CD14-positive monocyte (primary cell): ENCODE data around the gene LCLAT1. TPM values are rescaled to one million over a fixed set of nuclear protein-coding genes. Genes with fewer than 3 reads are reported as not detected.

Experiments
- DNase-seq, 3 donors: peaks; one replicate each; pipeline ENCODE4 v3.0.0-alpha.2; 2011 to 2022
- H2AFZ ChIP-seq: 2 replicates; pipeline ENCODE4 v1.6.0; 2012; ENCODE audit warnings: mild to moderate bottlenecking, low read depth, low read length, inconsistent platforms; ENCODE audit not compliant: insufficient read depth, poor library complexity, severe bottlenecking
- H3K27ac ChIP-seq, 2 donors: 1 replicate in 1 of 2; 2 replicates in 1 of 2; pipeline ENCODE4 v1.5.1; 2012 to 2013; ENCODE audit warnings: low read length in 2 of 2, control low read depth in 1 of 2, inconsistent platforms in 1 of 2, low read depth in 1 of 2, mild to moderate bottlenecking in 1 of 2
- H3K27me3 ChIP-seq, 2 donors: one replicate each; pipeline versions ENCODE4 v1.6.0 to v1.6.1; 2011 to 2013; ENCODE audit warnings: low read length in 2 of 2; ENCODE audit not compliant: control insufficient read depth in 2 of 2, insufficient read depth in 2 of 2
- H3K36me3 ChIP-seq, 2 donors: replicated peaks in 1 of 2; 1 replicate in 1 of 2; 2 replicates in 1 of 2; pipeline versions ENCODE4 v1.5.1 to v1.6.1; 2012 to 2013; ENCODE audit warnings: low read length in 2 of 2, control low read depth in 1 of 2, inconsistent platforms in 1 of 2, mild to moderate bottlenecking in 1 of 2; ENCODE audit not compliant: insufficient read depth in 2 of 2, control insufficient read depth in 1 of 2
- H3K4me1 ChIP-seq, 2 donors: 1 replicate in 1 of 2; 2 replicates in 1 of 2; pipeline versions ENCODE4 v1.5.1 to v1.6.1; 2012 to 2013; ENCODE audit warnings: low read length in 2 of 2, control low read depth in 1 of 2, inconsistent platforms in 1 of 2, mild to moderate bottlenecking in 1 of 2, moderate library complexity in 1 of 2; ENCODE audit not compliant: insufficient read depth in 2 of 2, control insufficient read depth in 1 of 2
- H3K4me2 ChIP-seq: replicated peaks from 2 replicates; pipeline ENCODE3; 2012; ENCODE audit warnings: low read length, moderate library complexity, mild to moderate bottlenecking; ENCODE audit not compliant: poor library complexity, severe bottlenecking; ENCODE audit errors: extremely low read depth
- H3K4me3 ChIP-seq, 3 experiments: fragments of 200-600 bp in 1 of 3; sonication (generic) in 1 of 3; replicated peaks in 1 of 3; 1 replicate in 2 of 3; 2 replicates in 1 of 3; pipeline ENCODE4 v1.5.1; 2011 to 2013; ENCODE audit warnings: low read length in 3 of 3, mild to moderate bottlenecking in 3 of 3, control low read depth in 2 of 3, low read depth in 2 of 3, inconsistent platforms in 1 of 3, moderate library complexity in 1 of 3
- H3K79me2 ChIP-seq: 2 replicates; pipeline ENCODE4 v1.6.0; 2012; ENCODE audit warnings: mild to moderate bottlenecking, control low read depth, inconsistent platforms, low read length, moderate library complexity; ENCODE audit not compliant: insufficient read depth
- H3K9ac ChIP-seq: 2 replicates; pipeline ENCODE4 v1.6.0; 2017; ENCODE audit warnings: low read length, mild to moderate bottlenecking; ENCODE audit not compliant: insufficient read depth, poor library complexity, severe bottlenecking
- H3K9me3 ChIP-seq, 2 donors: replicated peaks in 1 of 2; 1 replicate in 1 of 2; 2 replicates in 1 of 2; pipeline versions ENCODE4 v1.5.1 to v1.6.1; 2012 to 2013; ENCODE audit warnings: low read length in 2 of 2, control low read depth in 1 of 2; ENCODE audit not compliant: control insufficient read depth in 1 of 2, insufficient read depth in 1 of 2
- H4K20me1 ChIP-seq: 2 replicates; pipeline ENCODE4 v1.6.0; 2012; ENCODE audit warnings: mild to moderate bottlenecking, low read length, control low read depth, moderate library complexity; ENCODE audit not compliant: insufficient read depth
- H3K27ac Mint-ChIP-seq, 7 donors: one replicate each; pipeline ENCODE4 v1.8.0; 2020; ENCODE audit warnings: mild to moderate bottlenecking in 7 of 7, mixed read lengths in 7 of 7, moderate library complexity in 6 of 7, inconsistent platforms in 2 of 7
- H3K27me3 Mint-ChIP-seq, 3 donors: one replicate each; pipeline ENCODE4 v1.8.0; 2021 to 2022; ENCODE audit warnings: low read depth in 3 of 3, mild to moderate bottlenecking in 3 of 3, mixed read lengths in 3 of 3, moderate library complexity in 3 of 3, inconsistent platforms in 1 of 3
- H3K36me3 Mint-ChIP-seq, 2 donors: one replicate each; pipeline ENCODE4 v1.8.0; 2020; ENCODE audit warnings: mixed read lengths in 2 of 2, inconsistent platforms in 1 of 2, mild to moderate bottlenecking in 1 of 2
- H3K4me1 Mint-ChIP-seq: one replicate; pipeline ENCODE4 v1.8.0; 2020; ENCODE audit warnings: mild to moderate bottlenecking, mixed read lengths
- H3K4me3 Mint-ChIP-seq, 2 donors: one replicate each; pipeline ENCODE4 v1.8.0; 2020; ENCODE audit warnings: mild to moderate bottlenecking in 2 of 2, mixed read lengths in 2 of 2, moderate library complexity in 1 of 2
- H3K9me3 Mint-ChIP-seq, 7 donors: one replicate each; pipeline ENCODE4 v1.8.0; 2020 to 2022; ENCODE audit warnings: mixed read lengths in 7 of 7, mild to moderate bottlenecking in 6 of 7, moderate library complexity in 6 of 7, inconsistent platforms in 2 of 7
- CTCF ChIP-seq: fragments of 200-600 bp; IDR thresholded peaks from one replicate; pipeline ENCODE4 v1.8.0; 2022; ENCODE audit warnings: antibody characterized with exemption, mild to moderate bottlenecking
- WGBS: methylation state at CpG from one replicate; pipeline ENCODE4 v1.1.5; 2013; ENCODE audit warnings: missing lambda C conversion rate; ENCODE audit not compliant: insufficient coverage; 5-methylcytosine and 5-hydroxymethylcytosine counted together
- intact Hi-C, 2 donors: fragments of 100-400 bp; cut with micrococcal nuclease; formaldehyde crosslinking; loops; one replicate each; pipeline versions ENCODE4 v1.15.0 to v1.15.1; 2023
- polyA plus RNA-seq, 3 donors: library from polyadenylated mRNA; depleted of rRNA in 1 of 3; unstranded in 2 of 3; stranded (reverse) in 1 of 3; fragments of 300-500 nt in 2 of 3; fragments of >200 nt in 1 of 3; fragmentation: Illumina TruSeq in 2 of 3; gene quantifications; 1 replicate in 2 of 3; 2 replicates in 1 of 3; pipeline ENCODE4 v1.2.3, GENCODE V29; 2012 to 2021

Gene LCLAT1
- polyA plus RNA-seq, 3 donors = 1.2 to 5.7 (median 1.3) TPM

- WGBS = no CpG with 5 or more reads among the region's 2 CpGs
- Histone ChIP-seq H3K27ac (no peak overlapping the region), H3K4me3 (no peak overlapping the region), H3K36me3 (no peaks in the 10 kb centered on the region), H3K4me1 (no peaks in the 10 kb centered on the region), H3K79me2 (no peaks in the 10 kb centered on the region), H3K9ac (no peak overlapping the region), H3K4me2 (no peak overlapping the region), H3K9me3 (no peaks in the 10 kb centered on the region), H2AFZ (no peak overlapping the region), H3K27me3 (no peaks in the 10 kb centered on the region), H4K20me1 (no peaks in the 10 kb centered on the region)
- H3K27ac Mint-ChIP-seq = no peak overlapping the region
- H3K9me3 Mint-ChIP-seq = peaks cover 0 to 12% (median 4%) of the 10 kb centered on the region in 7 donors
- no peak for DNase-seq
- no peaks in the 10 kb centered on the region for H3K27me3 Mint-ChIP-seq
- no peaks in the 10 kb centered on the region for H3K4me1 Mint-ChIP-seq
- intact Hi-C loops = no loop called here
- peaks cover 4 to 7% of the 10 kb centered on the region in 2 donors for H3K36me3 Mint-ChIP-seq
- no peak overlapping the region for H3K4me3 Mint-ChIP-seq
- no peak for TF ChIP-seq CTCF
These were observed 16.5 kb downstream of the LCLAT1 start for GRCh38 chr2:30463535-30463934.

GRCh38 chr2:30464544-30465170 lies 17.6 kb downstream of the LCLAT1 start:
- Histone ChIP-seq H3K9me3 (no peaks in the 10 kb centered on the region), H3K36me3 (no peaks in the 10 kb centered on the region), H3K27me3 (no peaks in the 10 kb centered on the region), H3K79me2 (peaks cover 8% of the 10 kb centered on the region), H3K4me2 (no peak overlapping the region), H3K27ac (no peak overlapping the region), H2AFZ (no peak overlapping the region), H4K20me1 (no peaks in the 10 kb centered on the region), H3K4me3 (no peak overlapping the region), H3K9ac (no peak overlapping the region), H3K4me1 (no peaks in the 10 kb centered on the region)
- no peak for TF ChIP-seq CTCF
- H3K27me3 Mint-ChIP-seq = no peaks in the 10 kb centered on the region
- H3K36me3 Mint-ChIP-seq = peaks cover 4 to 7% of the 10 kb centered on the region in 2 donors
- WGBS = 70% methylated on average over 1 of the region's 4 CpGs
- no peak overlapping the region for H3K27ac Mint-ChIP-seq
- peaks cover 0 to 12% (median 4%) of the 10 kb centered on the region in 7 donors for H3K9me3 Mint-ChIP-seq
- no peaks in the 10 kb centered on the region for H3K4me1 Mint-ChIP-seq
- no peak for DNase-seq
- H3K4me3 Mint-ChIP-seq = no peak overlapping the region
- intact Hi-C loops = no loop called here
